K562 (cell line): ENCODE measurements around the gene ATP2A3. TPM values are rescaled to one million over a fixed set of nuclear protein-coding genes. Genes with fewer than 3 reads are reported as not detected.

ENCODE experiments used
- ATAC-seq: fragments of 200-7000 bp; cut with Tn5 transposase; 3 replicates; pipeline ENCODE4 v1.9.1; 2020; ENCODE audit warnings: moderate library complexity
- BruUV-seq: library from RNA; stranded (reverse); fragments of 400-500 nt; replicated peaks from 2 replicates; lab custom pipeline; 2021; lab: Mats Ljungman, UMichigan
- CTCF ChIA-PET: fragments of 300-600 bp; formaldehyde crosslinking; extraction: SDS; loops from one replicate; lab custom pipeline; 2021; ENCODE audit warnings: low intra/inter-chr PET ratio; lab: Yijun Ruan, JAX
- POLR2A ChIA-PET: fragments of 300-600, 350-650 bp; sonication (Branson Sonifier 250); formaldehyde crosslinking; extraction: SDS; loops from one replicate; lab custom pipeline; 2021; ENCODE audit warnings: antibody characterized with exemption, inconsistent platforms; lab: Yijun Ruan, JAX
- DNase-seq, 4 experiments: peaks; one replicate each; pipeline versions ENCODE4 v3.0.0 to v3.0.0-alpha.2; 2011 to 2018; ENCODE audit warnings: low spot score in 3 of 4, mixed read lengths in 3 of 4; ENCODE audit errors: extremely low read depth in 1 of 4
- FAIRE-seq: peaks from 2 replicates; lab custom pipeline; 2011; peaks lifted over from hg19 to GRCh38; lab: Jason Lieb, UNC
- H2AFZ ChIP-seq: 2 replicates; pipeline ENCODE4 v1.6.0; 2011; ENCODE audit warnings: low read depth, low read length, control low read depth, inconsistent platforms
- H3K27ac ChIP-seq: fragments of 200-600 bp; 3 replicates; pipeline ENCODE4 v1.8.0; 2011; ENCODE audit warnings: low read depth, mild to moderate bottlenecking, control low read depth, inconsistent platforms, low read length, moderate library complexity, mixed read lengths; ENCODE audit errors: extremely low read depth
- H3K27me3 ChIP-seq, 2 experiments: fragments of 300-600 bp in 1 of 2; 2 replicates in 1 of 2; 3 replicates in 1 of 2; pipeline versions ENCODE4 v1.6.0 to v1.8.0; 2011; ENCODE audit warnings: inconsistent platforms in 2 of 2, low read length in 2 of 2, mild to moderate bottlenecking in 1 of 2, mixed read lengths in 1 of 2, moderate library complexity in 1 of 2; ENCODE audit not compliant: control insufficient read depth in 2 of 2, insufficient read depth in 2 of 2
- H3K36me3 ChIP-seq: fragments of 300-600 bp; 3 replicates; pipeline ENCODE4 v1.8.0; 2011; ENCODE audit warnings: mild to moderate bottlenecking, low read length, inconsistent platforms; ENCODE audit not compliant: control insufficient read depth, insufficient read depth
- H3K4me1 ChIP-seq, 2 experiments: fragments of 200-600 bp in 1 of 2; replicated peaks in 1 of 2; 2 replicates in 1 of 2; 3 replicates in 1 of 2; pipeline versions ENCODE4 v1.5.1 to v1.8.0; 2011; ENCODE audit warnings: inconsistent platforms in 2 of 2, low read length in 2 of 2, mild to moderate bottlenecking in 1 of 2, mixed read lengths in 1 of 2, moderate library complexity in 1 of 2; ENCODE audit not compliant: control insufficient read depth in 2 of 2, insufficient read depth in 2 of 2
- H3K4me2 ChIP-seq: 2 replicates; pipeline ENCODE4 v1.6.1; 2011; ENCODE audit warnings: low read length, control low read depth, inconsistent platforms, mixed read lengths; ENCODE audit not compliant: insufficient read depth
- H3K4me3 ChIP-seq: fragments of 200-600 bp; sonication (generic), shearing (Covaris generic); 2 replicates; pipeline ENCODE4 v1.5.1; 2016; ENCODE audit warnings: control low read depth, inconsistent platforms
- H3K79me2 ChIP-seq: fragments of 200-600 bp; 3 replicates; pipeline ENCODE4 v1.8.0; 2011; ENCODE audit warnings: low read length, inconsistent platforms; ENCODE audit not compliant: control insufficient read depth, insufficient read depth
- H3K9ac ChIP-seq, 2 experiments: 2 replicates each; pipeline versions ENCODE4 v1.6.0 to v1.6.1; 2011; ENCODE audit warnings: low read depth in 2 of 2, low read length in 2 of 2, control low read depth in 1 of 2, inconsistent platforms in 1 of 2, mild to moderate bottlenecking in 1 of 2, mixed read lengths in 1 of 2; ENCODE audit not compliant: insufficient read depth in 1 of 2
- H3K9me1 ChIP-seq: one replicate; pipeline ENCODE4 v1.6.0; 2011; ENCODE audit warnings: inconsistent platforms, mild to moderate bottlenecking, low read length, moderate library complexity; ENCODE audit not compliant: control insufficient read depth, insufficient read depth
- H3K9me3 ChIP-seq: replicated peaks from 2 replicates; pipeline ENCODE4 v1.5.1; 2011; ENCODE audit warnings: low read depth, low read length, inconsistent platforms; ENCODE audit not compliant: control insufficient read depth, insufficient read depth
- H4K20me1 ChIP-seq: replicated peaks from 2 replicates; pipeline ENCODE4 v1.6.1; 2011; ENCODE audit warnings: low read length, inconsistent platforms, mixed read lengths; ENCODE audit not compliant: control insufficient read depth, insufficient read depth
- BCL6 ChIP-seq: fragments of 250-450 bp; sonication (Bioruptor Pico); IDR thresholded peaks from 2 replicates; pipeline ENCODE4 v1.4.0; 2020
- KDM5B ChIP-seq: fragments of 200-600 bp; sonication (generic); IDR thresholded peaks from 2 replicates; pipeline ENCODE4 v1.6.1; 2012; ENCODE audit warnings: low read depth, mild to moderate bottlenecking, moderate library complexity, low read length, control low read depth, inconsistent platforms; ENCODE audit not compliant: insufficient replicate concordance
- POLR3G ChIP-seq: IDR thresholded peaks from 2 replicates; pipeline ENCODE4 v1.6.1; 2011; ENCODE audit not compliant: insufficient read length, insufficient replicate concordance; ENCODE audit errors: extremely low read depth
- SAFB ChIP-seq: fragments of 200-400 bp; formaldehyde crosslinking; IDR thresholded peaks from 2 replicates; pipeline ENCODE4 v1.6.1; 2017; ENCODE audit warnings: low read depth, low read length, borderline replicate concordance
- SNAPC5 ChIP-seq: fragments of 250-450 bp; sonication (Bioruptor Pico); IDR thresholded peaks from 2 replicates; pipeline ENCODE4 v1.8.0; 2021; ENCODE audit warnings: moderate library complexity, mild to moderate bottlenecking, inconsistent platforms
- WGBS: fragments of 100-300 bp; shearing (Covaris generic); methylation state at CpG from one replicate; pipeline ENCODE4 v1.1.6; 2016; ENCODE audit warnings: low coverage, mixed read lengths; ENCODE audit not compliant: insufficient coverage; ENCODE audit errors: missing lambda C conversion rate; 5-methylcytosine and 5-hydroxymethylcytosine counted together
- in situ Hi-C: fragments of 300-500 bp; cut with MboI; formaldehyde crosslinking; loops from 4 replicates; pipeline ENCODE4 v1.15.0; 2018; ENCODE audit warnings: inconsistent platforms, mixed read lengths
- intact Hi-C: fragments of 100-400 bp; cut with micrococcal nuclease; formaldehyde crosslinking; loops from 2 replicates; pipeline ENCODE4 v1.14.2; 2022
- polyA plus RNA-seq, 8 experiments: library from polyadenylated mRNA; depleted of rRNA in 4 of 8; stranded (reverse) in 5 of 8; unstranded in 3 of 8; fragments of >200 nt; fragmentation: Nextera tagmentation in 2 of 8; fragmentation: Illumina TruSeq in 1 of 8; extraction: Ambion mirVana in 2 of 8; extraction: Trizol in 1 of 8; gene quantifications; 2 replicates each; pipeline versions ENCODE4 v1.2.1 to v1.2.3, GENCODE V29; 2011 to 2014; ENCODE audit warnings: inconsistent platforms in 1 of 8, missing spikeins in 1 of 8
- total RNA-seq, 7 experiments: library from RNA; depleted of rRNA in 6 of 7; stranded (reverse); fragments of >200 nt in 6 of 7; fragmentation: Illumina TruSeq in 2 of 7; extraction: Trizol in 2 of 7; gene quantifications; 2 replicates each; pipeline versions ENCODE4 v1.2.1 to v1.2.3, GENCODE V29; 2011 to 2021; ENCODE audit warnings: low replicate concordance in 1 of 7

Gene ATP2A3
- total and polyA plus RNA-seq, 9 of the 15 experiments (the other 6 are each of a cell fraction or from before 2014, with no cell fraction given) = 0.65 to 103 (median 31.3) TPM

GRCh38 chr17:3890878-3891219 is 73.4 kb downstream of the ATP2A3 start:
- ATAC-seq = no peak
- Histone ChIP-seq H2AFZ (no peak overlapping the region), H3K27me3 (no peaks in the 10 kb centered on the region), H4K20me1 (no peaks in the 10 kb centered on the region), H3K27ac (no peak overlapping the region), H3K9me3 (no peaks in the 10 kb centered on the region), H3K36me3 (no peaks in the 10 kb centered on the region), H3K4me1 (peaks cover 33 to 74% of the 10 kb centered on the region in 2 experiments), H3K9me1 (no peaks in the 10 kb centered on the region), H3K79me2 (peaks cover 36% of the 10 kb centered on the region), H3K9ac (peak overlapping the region in 1 of 2 experiments; percentile 92; a peak in 1 of 4 replicates), H3K4me3 (no peak overlapping the region), H3K4me2 (no peak overlapping the region)
- TF ChIP-seq POLR3G (no peak), SAFB (no peak), BCL6 (CRISPR knock-in tag) (no peak), KDM5B (no peak), SNAPC5 (CRISPR knock-in tag) (no peak)
- no TSS peak for BruUV-seq
- no peak for FAIRE-seq
- POLR2A ChIA-PET = interaction anchor here (0.7 to 0.9 kb wide), 2 partner anchors 12 to 32 kb away, joined by 3 read pairs; no protein-coding TSS in a partner anchor
- in situ Hi-C loops = no loop called here
- CTCF ChIA-PET = interaction anchor here (0.6 kb wide), 1 partner anchor 111 kb away, joined by 4 read pairs; no protein-coding TSS in a partner anchor
- DNase-seq = no peak
- intact Hi-C loops = no loop called here
- WGBS = 59% methylated on average over 3 of the region's 4 CpGs
